ENCODE results near the gene ANKRD34C. TPM values are rescaled to one million over a fixed set of nuclear protein-coding genes. Genes with fewer than 3 reads are reported as not detected.

ANKRD34C gene
- total and polyA plus RNA-seq, 2 experiments from 2014 or later = not detected

DNA sequence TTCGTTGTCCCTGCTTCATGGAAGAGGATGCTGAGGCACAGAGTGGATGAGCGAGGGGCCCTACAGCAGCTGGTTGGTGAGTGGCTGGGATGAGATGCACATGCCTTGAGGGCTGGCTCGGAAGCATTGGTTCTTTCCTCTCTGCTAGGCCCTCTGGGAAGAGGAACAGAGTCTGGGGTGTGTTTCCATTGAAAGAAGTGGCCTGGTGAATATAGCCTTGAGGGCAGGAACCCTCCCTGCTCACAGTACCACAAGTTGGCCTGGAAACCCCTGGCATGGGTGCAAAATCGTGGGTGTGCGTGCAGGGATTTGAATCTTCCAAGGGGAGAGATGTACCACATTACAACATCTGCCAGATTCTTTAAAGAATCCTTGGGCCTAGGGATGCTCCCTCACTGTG lies 37.6 kb upstream of the ANKRD34C start:
- H3K36me3 ChIP-seq (ENCODE audit: insufficient read depth) = no peaks in the 10 kb centered on the region
- H3K4me1 ChIP-seq (ENCODE audit: insufficient read depth) = no peaks in the 10 kb centered on the region
- H2AFZ ChIP-seq = no peak overlapping the region
- H3K4me3 ChIP-seq = no peak overlapping the region
- no peak overlapping the region for H3K27ac Mint-ChIP-seq
- H4K20me1 ChIP-seq (replicated peaks; ENCODE audit: insufficient read depth) = no peaks in the 10 kb centered on the region
- H3K27ac ChIP-seq (ENCODE audit: low read depth) = no peak overlapping the region
- no peaks in the 10 kb centered on the region; the same call in 2 of the 3 replicates for H3K36me3 Mint-ChIP-seq (ENCODE audit: low read depth)
- peaks cover 8% of the 10 kb centered on the region for H3K4me1 Mint-ChIP-seq
- no peaks in the 10 kb centered on the region for H3K79me2 ChIP-seq (replicated peaks; ENCODE audit: insufficient read depth)
- H3F3A ChIP-seq (replicated peaks; ENCODE audit: low read depth) = no peaks in the 10 kb centered on the region
- H3K4me3 Mint-ChIP-seq = no peak overlapping the region
- H3K9me2 ChIP-seq (ENCODE audit: insufficient read depth) = peaks cover 12% of the 10 kb centered on the region; the same call in 1 of the 2 replicates
- DNase-seq (ENCODE audit: low spot score) (no peak), ATAC-seq (no peak)
- H3K9me3 Mint-ChIP-seq = no peaks in the 10 kb centered on the region
- TF ChIP-seq JUNB (IDR thresholded peaks at IDR 0.05; ENCODE audit: unreplicated experiment) (no peak), CREB1 (CRISPR knock-in tag; IDR thresholded peaks at IDR 0.05; ENCODE audit: low read depth) (no peak), NANOG (IDR thresholded peaks at IDR 0.05; ENCODE audit: borderline replicate concordance) (no peak), EZH2phosphoT487 (IDR thresholded peaks at IDR 0.05; ENCODE audit: unreplicated experiment) (no peak)
- TF ChIP-seq, protein P1, sequence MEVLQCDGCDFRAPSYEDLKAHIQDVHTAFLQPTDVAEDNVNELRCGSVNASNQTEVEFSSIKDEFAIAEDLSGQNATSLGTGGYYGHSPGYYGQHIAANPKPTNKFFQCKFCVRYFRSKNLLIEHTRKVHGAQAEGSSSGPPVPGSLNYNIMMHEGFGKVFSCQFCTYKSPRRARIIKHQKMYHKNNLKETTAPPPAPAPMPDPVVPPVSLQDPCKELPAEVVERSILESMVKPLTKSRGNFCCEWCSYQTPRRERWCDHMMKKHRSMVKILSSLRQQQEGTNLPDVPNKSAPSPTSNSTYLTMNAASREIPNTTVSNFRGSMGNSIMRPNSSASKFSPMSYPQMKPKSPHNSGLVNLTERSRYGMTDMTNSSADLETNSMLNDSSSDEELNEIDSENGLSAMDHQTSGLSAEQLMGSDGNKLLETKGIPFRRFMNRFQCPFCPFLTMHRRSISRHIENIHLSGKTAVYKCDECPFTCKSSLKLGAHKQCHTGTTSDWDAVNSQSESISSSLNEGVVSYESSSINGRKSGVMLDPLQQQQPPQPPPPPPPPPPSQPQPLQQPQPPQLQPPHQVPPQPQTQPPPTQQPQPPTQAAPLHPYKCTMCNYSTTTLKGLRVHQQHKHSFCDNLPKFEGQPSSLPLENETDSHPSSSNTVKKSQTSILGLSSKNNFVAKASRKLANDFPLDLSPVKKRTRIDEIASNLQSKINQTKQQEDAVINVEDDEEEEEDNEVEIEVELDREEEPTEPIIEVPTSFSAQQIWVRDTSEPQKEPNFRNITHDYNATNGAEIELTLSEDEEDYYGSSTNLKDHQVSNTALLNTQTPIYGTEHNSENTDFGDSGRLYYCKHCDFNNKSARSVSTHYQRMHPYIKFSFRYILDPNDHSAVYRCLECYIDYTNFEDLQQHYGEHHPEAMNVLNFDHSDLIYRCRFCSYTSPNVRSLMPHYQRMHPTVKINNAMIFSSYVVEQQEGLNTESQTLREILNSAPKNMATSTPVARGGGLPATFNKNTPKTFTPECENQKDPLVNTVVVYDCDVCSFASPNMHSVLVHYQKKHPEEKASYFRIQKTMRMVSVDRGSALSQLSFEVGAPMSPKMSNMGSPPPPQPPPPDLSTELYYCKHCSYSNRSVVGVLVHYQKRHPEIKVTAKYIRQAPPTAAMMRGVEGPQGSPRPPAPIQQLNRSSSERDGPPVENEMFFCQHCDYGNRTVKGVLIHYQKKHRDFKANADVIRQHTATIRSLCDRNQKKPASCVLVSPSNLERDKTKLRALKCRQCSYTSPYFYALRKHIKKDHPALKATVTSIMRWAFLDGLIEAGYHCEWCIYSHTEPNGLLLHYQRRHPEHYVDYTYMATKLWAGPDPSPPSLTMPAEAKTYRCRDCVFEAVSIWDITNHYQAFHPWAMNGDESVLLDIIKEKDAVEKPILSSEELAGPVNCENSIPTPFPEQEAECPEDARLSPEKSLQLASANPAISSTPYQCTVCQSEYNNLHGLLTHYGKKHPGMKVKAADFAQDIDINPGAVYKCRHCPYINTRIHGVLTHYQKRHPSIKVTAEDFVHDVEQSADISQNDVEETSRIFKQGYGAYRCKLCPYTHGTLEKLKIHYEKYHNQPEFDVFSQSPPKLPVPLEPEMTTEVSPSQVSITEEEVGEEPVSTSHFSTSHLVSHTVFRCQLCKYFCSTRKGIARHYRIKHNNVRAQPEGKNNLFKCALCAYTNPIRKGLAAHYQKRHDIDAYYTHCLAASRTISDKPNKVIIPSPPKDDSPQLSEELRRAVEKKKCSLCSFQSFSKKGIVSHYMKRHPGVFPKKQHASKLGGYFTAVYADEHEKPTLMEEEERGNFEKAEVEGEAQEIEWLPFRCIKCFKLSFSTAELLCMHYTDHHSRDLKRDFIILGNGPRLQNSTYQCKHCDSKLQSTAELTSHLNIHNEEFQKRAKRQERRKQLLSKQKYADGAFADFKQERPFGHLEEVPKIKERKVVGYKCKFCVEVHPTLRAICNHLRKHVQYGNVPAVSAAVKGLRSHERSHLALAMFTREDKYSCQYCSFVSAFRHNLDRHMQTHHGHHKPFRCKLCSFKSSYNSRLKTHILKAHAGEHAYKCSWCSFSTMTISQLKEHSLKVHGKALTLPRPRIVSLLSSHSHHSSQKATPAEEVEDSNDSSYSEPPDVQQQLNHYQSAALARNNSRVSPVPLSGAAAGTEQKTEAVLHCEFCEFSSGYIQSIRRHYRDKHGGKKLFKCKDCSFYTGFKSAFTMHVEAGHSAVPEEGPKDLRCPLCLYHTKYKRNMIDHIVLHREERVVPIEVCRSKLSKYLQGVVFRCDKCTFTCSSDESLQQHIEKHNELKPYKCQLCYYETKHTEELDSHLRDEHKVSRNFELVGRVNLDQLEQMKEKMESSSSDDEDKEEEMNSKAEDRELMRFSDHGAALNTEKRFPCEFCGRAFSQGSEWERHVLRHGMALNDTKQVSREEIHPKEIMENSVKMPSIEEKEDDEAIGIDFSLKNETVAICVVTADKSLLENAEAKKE (CRISPR knock-in tag; IDR thresholded peaks at IDR 0.05) = no peak
- TF ChIP-seq, protein P2, sequence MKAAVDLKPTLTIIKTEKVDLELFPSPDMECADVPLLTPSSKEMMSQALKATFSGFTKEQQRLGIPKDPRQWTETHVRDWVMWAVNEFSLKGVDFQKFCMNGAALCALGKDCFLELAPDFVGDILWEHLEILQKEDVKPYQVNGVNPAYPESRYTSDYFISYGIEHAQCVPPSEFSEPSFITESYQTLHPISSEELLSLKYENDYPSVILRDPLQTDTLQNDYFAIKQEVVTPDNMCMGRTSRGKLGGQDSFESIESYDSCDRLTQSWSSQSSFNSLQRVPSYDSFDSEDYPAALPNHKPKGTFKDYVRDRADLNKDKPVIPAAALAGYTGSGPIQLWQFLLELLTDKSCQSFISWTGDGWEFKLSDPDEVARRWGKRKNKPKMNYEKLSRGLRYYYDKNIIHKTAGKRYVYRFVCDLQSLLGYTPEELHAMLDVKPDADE (IDR thresholded peaks at IDR 0.05) = no peak
- no peaks in the 10 kb centered on the region for H3K27me3 Mint-ChIP-seq (ENCODE audit: insufficient read depth, low read depth, poor library complexity)
- no peak overlapping the region for H3K4me2 ChIP-seq
- no peaks in the 10 kb centered on the region for H3K27me3 ChIP-seq (ENCODE audit: insufficient read depth)

Data from GM23338 (cell line).